ENCODE results near the gene ADSS2. TPM values are rescaled to one million over a fixed set of nuclear protein-coding genes. Genes with fewer than 3 reads are reported as not detected.
A peak's percentile ranks its signal among the peaks of the same experiment; 100 is the strongest.

The ADSS2 gene
- total RNA-seq, 1 experiment from 2014 or later = 76.7 TPM

- Histone ChIP-seq H2AFZ (no peak overlapping the region), H3K9me2 (ENCODE audit: insufficient read depth) (no peaks in the 10 kb centered on the region), H4K20me1 (ENCODE audit: insufficient read depth) (no peaks in the 10 kb centered on the region), H3K4me3 (no peak overlapping the region), H3K79me2 (ENCODE audit: low read depth) (no peaks in the 10 kb centered on the region), H3K36me3 (ENCODE audit: low read depth) (no peaks in the 10 kb centered on the region), H3K4me2 (no peak overlapping the region), H3K9me3 (ENCODE audit: insufficient read depth, low read depth) (no peaks in the 10 kb centered on the region), H3K27me3 (ENCODE audit: insufficient read depth, low read depth) (no peaks in the 10 kb centered on the region), H3K27ac (no peak overlapping the region), H3F3A (ENCODE audit: insufficient read depth, low read depth) (no peaks in the 10 kb centered on the region), H3K4me1 (replicated peaks; ENCODE audit: insufficient read depth) (no peaks in the 10 kb centered on the region)
- no peak for DNase-seq
- intact Hi-C loops (cut with micrococcal nuclease; ENCODE audit: unreplicated experiment) = no loop called here
- ChIA-PET CTCF (no interaction called here), POLR2A (ENCODE audit: unreplicated experiment) (no interaction called here)
- BruUV-seq (replicated peaks) = no TSS peak
- TF ChIP-seq CTCF (conservative IDR thresholded peaks at IDR 0.05) (no peak), EZH2 (IDR thresholded peaks at IDR 0.05; ENCODE audit: low read depth) (no peak)
These were observed 89.2 kb downstream of the ADSS2 start for GRCh38 chr1:244362476-244362875.

DNA sequence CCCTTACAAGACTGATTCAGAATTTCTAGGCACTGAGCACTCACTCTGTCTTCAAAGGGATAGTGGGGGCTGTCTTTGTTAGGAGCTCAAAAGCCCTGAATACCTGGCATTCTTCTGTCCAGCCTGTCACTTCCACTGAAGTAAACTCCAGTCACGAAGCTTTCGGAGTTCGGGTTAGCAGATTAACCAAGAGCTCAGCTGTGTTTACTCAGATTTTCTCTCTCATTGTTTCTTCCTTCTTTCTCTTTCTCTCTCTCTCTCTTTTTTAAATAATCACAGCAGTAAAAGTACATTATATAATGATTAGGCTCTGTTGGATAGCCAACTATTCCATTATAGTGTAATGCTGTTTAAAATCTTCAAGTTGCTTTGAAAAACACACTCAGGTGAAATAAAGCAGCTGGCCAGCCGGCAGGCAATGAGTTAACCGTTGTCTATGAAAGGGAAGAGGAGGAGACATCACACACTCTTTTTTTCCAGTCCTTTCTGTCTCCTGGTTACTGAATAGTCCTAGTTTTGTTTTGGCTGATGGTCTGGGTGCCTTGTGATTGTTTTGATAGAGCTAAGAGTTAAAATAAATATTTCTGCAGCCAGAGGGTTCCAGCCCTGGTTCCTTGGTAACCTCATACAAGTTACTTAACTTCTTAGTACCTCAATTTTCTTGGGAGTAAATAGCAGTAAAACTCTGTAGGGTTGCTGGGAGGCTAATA, 89.8 kb downstream of the ADSS2 start:
- TF ChIP-seq CTCF (conservative IDR thresholded peaks at IDR 0.05) (no peak), EZH2 (IDR thresholded peaks at IDR 0.05; ENCODE audit: low read depth) (no peak)
- Histone ChIP-seq H3K36me3 (ENCODE audit: low read depth) (no peaks in the 10 kb centered on the region), H3K4me2 (no peak overlapping the region), H3K4me3 (no peak overlapping the region), H3K27me3 (ENCODE audit: insufficient read depth, low read depth) (no peaks in the 10 kb centered on the region), H3K9me2 (ENCODE audit: insufficient read depth) (no peaks in the 10 kb centered on the region), H3K27ac (no peak overlapping the region), H3K79me2 (ENCODE audit: low read depth) (no peaks in the 10 kb centered on the region), H3F3A (ENCODE audit: insufficient read depth, low read depth) (no peaks in the 10 kb centered on the region), H2AFZ (no peak overlapping the region), H3K9me3 (ENCODE audit: insufficient read depth, low read depth) (no peaks in the 10 kb centered on the region), H4K20me1 (ENCODE audit: insufficient read depth) (no peaks in the 10 kb centered on the region), H3K4me1 (replicated peaks; ENCODE audit: insufficient read depth) (no peaks in the 10 kb centered on the region)
- ChIA-PET CTCF (no interaction called here), POLR2A (ENCODE audit: unreplicated experiment) (interaction anchor here (0.6 kb wide), 1 partner anchor 35 kb away, joined by 5 read pairs; no protein-coding TSS in a partner anchor)
- no TSS peak for BruUV-seq (replicated peaks)
- DNase-seq = peak in 1 of 2 experiments; percentile 9
- intact Hi-C loops (cut with micrococcal nuclease; ENCODE audit: unreplicated experiment) = no loop called here

Other genes starting within 250 kb of the ADSS2 start
- 0.30 and 1.2 TPM in 2 replicates for gene CATSPERE, start 9.4 kb upstream of the ADSS2 start, total RNA-seq (2021)
- gene DESI2, start 201.2 kb upstream of the ADSS2 start, total RNA-seq (2021) = 34.1 and 45.8 TPM in 2 replicates

Measured in PC-9 (cell line).